ENCODE data around the gene OASL.

OASL gene

DNA sequence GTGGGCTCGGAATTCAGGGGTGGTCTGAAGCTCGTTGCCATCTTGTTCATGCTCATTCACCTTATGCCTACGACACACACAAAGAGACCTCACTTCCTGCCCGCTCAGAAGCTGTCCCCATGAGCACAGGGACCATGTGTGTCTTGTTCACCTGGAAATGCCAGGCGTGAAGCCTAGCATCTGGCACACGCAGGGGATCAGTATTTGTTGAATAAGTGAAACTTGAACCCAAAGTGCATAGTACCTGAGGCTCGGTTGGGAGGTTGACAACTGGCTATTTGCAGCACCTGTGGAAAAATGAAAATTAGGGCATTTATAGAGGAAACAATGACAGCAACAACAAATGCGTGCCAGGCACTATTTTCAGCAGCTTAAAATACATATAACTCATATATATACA lies 28.2 kb downstream of the OASL start:
- DNase-seq = no peak

DNA sequence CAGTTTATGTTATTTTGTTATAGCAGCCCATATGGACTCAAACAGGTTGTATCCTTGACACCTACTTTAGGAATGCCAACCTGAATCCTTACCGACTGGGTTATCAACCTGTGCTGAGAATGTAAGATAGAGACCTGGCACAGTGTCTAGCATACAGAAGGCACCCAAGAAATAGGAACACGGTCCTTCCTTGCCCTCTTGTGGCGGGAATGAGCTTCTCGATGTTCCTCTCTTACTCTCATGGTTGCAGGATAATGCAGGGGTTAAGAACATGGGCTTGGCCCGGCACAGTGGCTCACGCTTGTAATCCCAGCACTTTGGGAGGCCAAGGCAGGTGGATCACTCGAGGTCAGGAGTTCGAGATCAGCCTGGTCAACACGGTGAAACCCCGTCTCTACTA lies 29.3 kb downstream of the OASL start:
- DNase-seq = no peak

DNA sequence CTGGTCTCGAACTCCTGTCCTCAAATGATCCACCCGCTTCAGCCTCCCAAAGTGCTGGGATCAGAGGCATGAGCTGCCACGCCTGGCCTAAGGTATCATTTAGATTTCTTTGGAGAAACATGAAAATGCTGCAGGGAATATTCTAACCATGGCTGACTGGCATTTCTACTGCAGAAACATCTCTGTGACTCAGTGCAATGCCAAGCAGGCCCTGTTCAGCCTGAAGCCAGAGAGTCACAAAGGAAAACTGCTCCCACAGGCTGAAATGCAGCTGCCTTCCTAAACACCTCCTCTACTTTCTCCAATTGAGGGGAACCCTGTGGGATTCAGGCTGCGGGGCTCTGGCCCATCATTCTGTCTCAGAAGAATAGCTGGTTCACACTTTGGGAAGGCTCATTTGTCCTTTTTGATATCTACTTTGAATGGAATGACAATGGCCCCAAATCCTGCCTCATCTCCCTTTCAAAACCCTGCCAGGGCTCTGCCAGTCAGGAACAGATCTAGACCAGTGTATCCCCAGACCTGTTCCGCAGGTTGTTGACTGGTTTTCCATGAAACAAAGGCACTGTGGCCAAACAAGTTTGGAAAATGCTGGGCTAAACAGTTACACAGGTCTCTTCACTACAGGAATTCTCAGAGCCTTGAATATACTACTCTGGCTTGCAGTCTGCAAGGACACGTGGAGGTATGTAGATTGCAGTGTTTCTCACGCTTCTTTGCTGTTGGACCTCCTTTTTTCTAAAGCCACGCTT lies 30.5 kb downstream of the OASL start:
- DNase-seq = no peak

DNA sequence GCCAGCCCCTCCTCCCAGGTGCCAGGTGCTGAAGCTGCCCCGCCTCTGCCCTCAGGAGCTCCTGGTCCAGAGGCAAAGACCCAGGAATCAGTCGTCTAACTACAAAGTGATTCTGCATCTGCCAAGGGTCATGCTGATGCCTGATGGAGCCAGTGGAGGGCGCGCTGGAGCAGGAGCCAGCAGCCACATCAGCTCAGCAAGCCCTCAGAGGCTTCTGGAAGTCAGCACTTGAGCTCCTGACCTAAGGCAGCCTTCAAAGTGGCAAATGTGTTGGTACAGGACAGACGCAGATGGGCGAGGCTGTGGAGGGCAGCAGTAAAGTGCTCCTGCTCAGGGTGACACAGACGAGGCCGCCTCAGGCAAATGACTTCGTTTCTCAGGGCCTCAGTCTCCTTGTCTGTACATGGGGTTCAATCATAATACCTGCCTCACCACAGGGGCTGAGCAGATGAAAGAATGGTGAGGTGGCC lies 33.7 kb downstream of the OASL start:
- peak; percentile 21 for DNase-seq

DNA sequence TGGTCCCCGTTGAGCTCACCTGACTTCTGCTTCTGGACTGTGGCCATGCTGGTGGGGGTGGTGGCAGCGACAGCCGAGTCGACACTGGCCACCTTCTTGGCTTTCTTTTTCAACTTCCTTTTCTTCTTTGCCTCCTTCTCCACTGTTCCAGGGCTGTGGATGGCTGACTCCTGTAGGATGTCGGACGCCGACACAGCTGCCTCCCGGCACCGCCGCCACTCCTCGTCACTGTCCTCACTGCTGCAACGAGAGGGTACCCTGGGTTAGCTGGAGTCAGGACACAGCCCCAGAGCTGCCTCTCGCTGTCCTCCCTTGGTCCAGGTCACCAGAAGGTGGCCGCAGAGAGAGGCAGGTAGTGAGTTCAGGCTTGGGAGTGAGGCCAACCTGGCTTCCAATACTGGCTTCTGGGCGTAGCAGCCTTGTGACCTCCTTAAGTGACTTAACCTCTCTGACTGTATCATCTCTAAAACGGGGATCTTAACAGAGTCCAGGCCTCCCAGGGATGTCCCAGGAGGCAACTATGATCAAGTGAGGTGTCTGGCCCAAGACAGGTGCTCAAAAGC lies 34.7 kb downstream of the OASL start:
- no peak for DNase-seq

DNA sequence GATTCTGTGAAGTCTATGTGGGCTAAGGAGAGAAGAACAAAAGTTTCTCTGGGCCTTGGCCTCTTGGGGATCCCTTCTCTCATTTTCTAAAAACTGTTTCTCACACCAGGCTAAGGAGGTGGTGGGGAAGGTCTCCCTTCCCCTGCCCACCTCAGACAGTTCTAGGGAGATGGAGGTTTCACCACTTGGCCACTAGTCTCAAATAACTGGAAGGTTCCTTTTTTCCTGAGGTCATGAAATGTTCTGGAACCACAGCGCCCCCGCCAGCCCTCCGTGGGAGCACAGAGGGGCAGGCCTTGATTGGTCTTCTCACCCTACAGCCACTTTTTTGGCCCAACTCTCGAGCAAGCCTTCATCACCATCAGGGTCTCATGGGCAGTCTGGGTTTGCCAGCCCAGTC lies 35.4 kb downstream of the OASL start:
- no peak for DNase-seq

DNA sequence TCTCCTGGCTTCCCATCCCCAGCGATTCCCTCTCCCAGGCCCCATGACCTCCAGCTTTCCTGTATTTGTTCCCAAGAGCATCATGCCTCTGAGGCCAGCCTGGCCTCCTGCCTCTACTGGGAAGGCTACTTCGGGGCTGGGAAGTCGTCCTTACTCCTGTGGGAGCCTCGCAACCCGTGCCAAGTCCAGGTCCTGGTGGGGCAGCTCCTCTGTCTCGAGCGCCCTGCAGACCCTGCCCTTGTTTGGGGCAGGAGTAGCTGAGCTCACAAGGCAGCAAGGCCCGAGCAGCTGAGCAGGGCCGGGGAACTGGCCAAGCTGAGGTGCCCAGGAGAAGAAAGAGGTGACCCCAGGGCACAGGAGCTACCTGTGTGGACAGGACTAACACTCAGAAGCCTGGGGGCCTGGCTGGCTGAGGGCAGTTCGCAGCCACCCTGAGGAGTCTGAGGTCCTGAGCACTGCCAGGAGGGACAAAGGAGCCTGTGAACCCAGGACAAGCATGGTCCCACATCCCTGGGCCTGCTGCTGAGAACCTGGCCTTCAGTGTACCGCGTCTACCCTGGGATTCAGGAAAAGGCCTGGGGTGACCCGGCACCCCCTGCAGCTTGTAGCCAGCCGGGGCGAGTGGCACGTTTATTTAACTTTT lies 37.1 kb downstream of the OASL start:
- DNase-seq = no peak

DNA sequence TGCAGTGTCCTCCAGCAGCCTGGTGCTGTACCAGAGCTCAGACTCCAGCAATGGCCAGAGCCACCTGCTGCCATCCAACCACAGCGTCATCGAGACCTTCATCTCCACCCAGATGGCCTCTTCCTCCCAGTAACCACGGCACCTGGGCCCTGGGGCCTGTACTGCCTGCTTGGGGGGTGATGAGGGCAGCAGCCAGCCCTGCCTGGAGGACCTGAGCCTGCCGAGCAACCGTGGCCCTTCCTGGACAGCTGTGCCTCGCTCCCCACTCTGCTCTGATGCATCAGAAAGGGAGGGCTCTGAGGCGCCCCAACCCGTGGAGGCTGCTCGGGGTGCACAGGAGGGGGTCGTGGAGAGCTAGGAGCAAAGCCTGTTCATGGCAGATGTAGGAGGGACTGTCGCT lies 38.0 kb downstream of the OASL start:
- no peak for DNase-seq

DNA sequence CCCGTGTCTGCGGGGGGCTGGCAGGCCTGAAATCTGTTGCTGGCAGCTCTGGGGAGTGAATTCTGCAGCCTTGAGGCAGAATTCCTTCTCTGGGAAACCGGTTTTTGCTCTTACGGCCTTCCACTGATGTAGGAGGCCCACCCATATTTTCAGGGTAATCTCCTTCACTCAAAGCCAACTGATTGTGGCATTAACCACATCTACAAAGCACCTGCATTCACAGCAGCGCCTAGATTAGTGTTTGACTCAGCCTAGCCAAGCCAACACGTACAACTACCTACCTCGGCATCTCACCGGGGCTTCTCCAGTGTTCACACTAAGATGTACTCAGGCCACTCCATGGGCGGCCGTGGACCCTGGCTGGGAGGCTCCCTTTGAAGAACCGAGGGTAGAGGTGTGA lies 38.5 kb downstream of the OASL start:
- DNase-seq = no peak

DNA sequence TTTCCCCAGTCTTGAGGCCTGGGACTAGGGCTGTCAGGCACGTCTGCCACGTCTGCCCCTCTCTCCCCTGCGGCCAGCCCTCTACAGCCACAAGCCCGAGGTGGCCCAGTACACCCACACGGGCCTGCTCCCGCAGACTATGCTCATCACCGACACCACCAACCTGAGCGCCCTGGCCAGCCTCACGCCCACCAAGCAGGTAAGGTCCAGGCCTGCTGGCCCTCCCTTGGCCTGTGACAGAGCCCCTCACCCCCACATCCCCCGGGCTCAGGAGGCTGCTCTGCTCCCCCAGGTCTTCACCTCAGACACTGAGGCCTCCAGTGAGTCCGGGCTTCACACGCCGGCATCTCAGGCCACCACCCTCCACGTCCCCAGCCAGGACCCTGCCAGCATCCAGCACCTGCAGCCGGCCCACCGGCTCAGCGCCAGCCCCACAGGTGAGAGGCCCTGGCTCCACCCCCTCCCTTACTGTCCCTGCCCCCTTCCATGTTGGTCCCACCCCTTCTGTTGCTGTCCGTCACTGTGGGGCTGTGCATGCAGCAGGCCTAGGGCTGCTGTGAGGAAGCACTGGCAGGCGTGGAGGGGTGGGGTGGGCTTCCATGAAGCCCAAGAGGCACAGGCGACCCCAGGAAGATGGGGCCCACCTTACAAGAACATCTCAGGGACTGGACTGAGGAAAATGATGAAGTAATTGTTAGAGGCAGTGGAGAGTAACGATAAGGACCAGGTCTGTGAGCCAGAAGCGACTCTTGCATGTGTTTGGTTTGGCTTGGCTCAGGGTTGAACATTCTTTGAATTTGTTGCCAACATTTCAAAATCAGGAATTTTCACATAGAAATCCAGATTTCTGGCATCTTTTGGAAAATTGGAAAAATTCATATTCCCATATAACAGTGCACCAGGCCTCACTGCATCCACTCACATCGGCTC lies 39.6 kb downstream of the OASL start:
- no peak for DNase-seq

DNA sequence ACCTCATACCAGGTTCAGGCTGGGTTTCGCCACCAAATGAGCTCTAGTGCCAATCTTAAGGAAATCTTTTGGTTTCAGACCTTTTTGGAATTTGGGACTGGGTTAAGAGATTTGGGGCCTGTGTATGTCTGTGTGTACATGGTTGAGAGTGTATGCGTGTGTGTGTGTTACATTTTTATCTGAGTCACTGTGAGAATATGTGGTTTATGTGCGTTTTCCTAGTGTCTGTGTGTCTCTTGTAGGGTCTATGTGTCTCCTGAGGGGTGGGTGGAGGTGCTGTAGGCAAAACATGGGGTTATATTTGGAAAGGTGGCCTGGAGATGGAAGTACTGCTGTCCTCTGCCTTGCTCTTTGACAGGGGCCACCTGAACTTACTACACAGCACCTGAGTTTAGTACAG lies 40.6 kb downstream of the OASL start:
- no peak for DNase-seq

DNA sequence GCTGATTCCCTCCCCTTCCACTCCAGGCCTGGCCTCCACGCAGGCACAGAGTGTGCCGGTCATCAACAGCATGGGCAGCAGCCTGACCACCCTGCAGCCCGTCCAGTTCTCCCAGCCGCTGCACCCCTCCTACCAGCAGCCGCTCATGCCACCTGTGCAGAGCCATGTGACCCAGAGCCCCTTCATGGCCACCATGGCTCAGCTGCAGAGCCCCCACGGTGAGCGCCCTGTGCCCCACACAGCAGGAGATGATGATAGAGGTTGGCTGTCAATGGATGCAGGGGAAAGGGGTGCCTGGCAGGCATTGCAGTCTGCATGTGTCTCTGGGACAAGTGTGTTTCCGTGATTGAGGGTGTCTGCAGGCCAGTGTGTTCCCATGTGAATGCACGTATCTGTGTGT lies 41.6 kb downstream of the OASL start:
- DNase-seq = no peak

DNA sequence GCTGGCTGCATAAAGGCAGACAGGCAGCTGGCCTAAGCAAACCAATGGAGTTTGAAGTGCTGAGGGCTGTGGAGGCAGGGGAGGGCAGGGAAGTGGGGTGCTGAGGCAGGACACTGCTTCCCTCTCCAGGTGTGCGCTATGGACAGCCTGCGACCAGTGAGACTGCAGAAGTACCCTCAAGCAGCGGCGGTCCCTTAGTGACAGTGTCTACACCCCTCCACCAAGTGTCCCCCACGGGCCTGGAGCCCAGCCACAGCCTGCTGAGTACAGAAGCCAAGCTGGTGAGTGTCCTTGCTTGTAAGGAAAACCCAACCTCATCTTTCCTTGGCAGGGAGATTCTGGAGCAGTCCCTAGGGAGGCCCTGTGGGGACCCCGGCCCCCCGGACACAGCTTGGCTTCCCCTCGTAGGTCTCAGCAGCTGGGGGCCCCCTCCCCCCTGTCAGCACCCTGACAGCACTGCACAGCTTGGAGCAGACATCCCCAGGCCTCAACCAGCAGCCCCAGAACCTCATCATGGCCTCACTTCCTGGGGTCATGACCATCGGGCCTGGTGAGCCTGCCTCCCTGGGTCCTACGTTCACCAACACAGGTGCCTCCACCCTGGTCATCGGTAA lies 42.8 kb downstream of the OASL start:
- no peak for DNase-seq

DNA sequence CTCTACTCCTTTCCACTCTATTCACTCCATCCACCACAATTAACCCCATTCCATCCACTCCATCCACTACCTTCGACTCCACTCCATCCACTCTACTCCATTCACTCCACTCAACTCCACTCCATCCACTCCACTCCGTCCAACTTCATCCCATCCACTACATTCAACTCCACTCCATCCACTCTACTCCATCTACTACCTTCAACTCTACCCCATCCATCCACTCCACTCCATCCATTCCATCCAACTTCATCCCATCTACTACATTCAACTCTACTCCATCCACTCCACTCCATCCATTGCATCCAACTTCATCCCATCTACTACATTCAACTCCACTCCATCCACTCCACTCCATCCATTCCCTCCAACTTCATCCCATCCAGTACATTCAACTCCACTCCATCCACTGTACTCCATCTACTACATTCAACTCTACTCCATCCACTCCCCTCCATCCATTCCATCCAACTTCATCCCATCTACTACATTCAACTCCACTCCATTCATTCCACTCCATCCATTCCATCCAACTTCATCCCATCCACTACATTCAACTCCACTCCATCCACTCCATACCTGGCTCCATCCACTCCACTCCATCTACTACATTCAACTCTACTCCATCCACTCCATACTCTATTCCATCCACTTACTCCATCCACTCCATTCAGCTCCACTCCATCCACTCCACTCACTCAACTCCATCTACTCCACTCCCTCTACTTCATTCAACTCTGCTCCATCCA lies 44.3 kb downstream of the OASL start:
- no peak for DNase-seq

DNA sequence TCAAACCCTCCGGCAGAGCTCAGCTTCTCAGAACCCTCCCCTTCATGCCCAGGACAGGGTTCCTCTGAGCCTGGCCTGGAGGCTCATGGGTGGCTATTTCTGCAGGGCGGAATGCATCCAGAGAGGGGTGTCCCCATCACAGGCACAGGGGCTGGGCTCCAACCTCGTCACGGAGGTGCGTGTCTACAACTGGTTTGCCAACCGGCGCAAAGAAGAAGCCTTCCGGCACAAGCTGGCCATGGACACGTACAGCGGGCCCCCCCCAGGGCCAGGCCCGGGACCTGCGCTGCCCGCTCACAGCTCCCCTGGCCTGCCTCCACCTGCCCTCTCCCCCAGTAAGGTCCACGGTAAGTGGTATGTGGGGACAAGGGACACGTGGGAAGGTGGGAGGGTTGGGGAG lies 45.0 kb downstream of the OASL start:
- DNase-seq = no peak

DNA sequence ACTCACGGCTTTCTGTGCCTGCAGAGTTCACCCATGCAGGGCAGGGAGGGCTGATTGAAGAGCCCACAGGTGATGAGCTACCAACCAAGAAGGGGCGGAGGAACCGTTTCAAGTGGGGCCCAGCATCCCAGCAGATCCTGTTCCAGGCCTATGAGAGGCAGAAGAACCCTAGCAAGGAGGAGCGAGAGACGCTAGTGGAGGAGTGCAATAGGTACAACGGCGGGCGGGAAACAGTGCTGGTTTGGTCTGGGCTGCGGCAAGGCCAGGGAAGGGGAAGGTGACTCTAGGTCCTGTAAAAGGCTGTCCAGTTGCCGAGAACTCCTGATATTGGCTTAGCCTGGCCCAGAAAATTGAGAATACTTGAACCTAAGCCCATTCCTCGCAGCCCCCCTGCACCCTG lies 45.5 kb downstream of the OASL start:
- DNase-seq = no peak

DNA sequence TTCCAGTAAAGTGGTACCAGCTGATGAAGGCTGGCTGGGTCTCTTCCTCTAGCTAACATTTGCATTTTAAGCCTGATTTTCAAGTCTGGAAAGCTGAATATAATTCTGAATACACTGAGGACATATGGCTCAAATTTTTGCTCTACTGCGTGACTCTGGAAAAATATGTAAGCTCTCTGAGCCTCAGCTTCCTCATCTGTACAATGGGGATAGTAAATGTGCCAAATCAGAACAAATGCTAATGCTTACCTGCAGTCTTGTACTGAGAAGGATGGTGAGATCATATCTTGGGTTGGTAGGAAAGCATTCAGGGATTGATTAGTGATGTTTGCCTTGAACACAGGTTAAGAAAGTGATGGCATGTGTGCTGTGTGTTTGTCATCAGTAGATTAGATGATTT lies 46.1 kb downstream of the OASL start:
- no peak for DNase-seq

DNA sequence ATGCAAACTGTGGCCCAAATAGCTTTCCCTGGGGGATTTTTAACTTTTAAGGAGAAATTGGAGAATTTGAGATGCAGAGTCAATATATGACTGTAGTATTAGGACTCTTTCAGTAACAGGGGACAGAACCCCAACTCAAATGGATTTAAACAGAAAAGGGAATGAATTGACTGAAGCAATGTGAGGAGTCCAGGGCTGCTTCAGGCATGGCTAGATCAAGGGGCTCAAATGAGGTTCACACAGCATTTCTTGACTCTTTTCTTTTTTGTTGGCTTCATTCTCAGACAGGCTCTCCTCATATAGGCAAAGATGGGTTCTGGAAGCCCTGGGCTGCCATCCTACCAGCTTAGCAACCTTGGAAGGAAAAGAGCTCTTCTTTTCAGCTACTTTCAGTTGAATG lies 47.1 kb downstream of the OASL start:
- DNase-seq = no peak

DNA sequence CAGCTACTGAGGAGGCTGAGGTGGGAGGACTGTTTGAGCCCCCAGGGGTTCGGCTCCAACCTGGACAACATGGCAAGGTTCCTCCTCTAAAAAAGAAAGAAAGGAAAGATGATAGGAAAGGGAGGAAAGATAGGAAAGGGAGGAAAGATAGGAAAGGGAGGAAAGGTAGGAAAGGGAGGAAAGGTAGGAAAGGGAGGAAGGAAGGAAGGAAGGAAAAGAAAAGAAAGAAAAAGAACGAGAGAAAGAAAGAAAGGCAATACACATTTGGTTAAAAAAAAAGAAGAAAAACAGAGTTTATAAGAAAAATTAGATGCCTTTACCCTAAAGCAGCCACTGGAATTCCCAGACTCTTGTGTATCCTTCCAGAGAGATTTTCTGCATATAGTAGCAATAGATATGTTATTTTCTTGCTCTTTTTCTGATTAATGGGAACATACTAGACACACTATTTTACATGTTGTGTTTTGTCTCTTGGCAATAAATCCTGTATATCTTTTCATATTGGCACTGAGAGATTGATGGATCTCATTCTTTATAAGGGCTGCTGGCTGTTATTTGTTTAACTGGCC lies 48.5 kb downstream of the OASL start:
- DNase-seq = no peak

DNA sequence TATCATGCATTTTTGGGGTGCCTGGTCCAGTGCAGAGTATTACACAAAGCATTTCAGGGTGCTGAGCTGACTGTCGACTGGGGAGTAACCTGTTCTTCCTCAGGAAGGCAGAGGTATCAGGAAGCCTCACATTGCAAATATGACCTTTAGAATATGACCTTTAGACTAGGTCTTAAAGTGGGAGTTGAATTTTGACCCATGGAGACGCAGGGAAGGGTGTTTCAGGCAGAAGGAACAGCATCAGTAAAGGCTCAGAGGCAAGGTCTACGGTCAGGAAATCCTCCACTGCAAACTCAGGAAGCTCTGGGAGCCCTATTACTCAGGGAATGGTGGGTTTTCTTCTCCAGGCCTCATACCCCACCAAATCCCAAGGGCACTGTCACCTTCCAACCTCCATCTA lies 49.4 kb downstream of the OASL start:
- no peak for DNase-seq

DNA sequence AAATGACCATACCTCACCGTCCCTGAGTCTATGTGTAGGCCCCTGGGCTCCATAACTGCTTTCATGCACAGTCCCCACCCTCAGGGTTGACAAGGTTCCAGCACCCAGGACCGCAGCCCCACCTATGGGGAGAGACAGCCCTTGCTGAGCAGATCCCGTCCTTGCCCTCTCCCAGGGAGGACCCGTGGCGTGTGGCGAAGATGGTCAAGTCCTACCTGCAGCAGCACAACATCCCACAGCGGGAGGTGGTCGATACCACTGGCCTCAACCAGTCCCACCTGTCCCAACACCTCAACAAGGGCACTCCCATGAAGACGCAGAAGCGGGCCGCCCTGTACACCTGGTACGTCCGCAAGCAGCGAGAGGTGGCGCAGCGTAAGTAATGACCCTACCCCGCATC lies 50.4 kb downstream of the OASL start:
- DNase-seq = no peak

DNA sequence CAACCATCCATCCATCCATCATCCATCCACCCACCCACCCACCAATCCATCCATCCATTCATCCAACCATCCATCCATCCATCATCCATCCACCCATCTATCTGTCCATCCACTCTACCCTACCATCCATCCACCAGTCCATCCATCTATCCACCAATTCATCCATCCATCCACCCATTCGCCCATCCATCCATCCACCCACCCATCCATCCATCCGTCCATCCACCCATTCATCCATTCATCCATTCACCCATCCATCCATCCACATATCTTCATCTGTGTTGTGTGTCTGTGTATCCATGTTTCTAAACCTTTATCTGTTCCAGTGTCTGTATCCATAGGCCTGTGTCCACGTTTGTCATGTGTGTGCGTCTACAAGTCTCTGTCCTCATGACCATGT lies 50.8 kb downstream of the OASL start:
- no peak for DNase-seq
